GM18951 (cell line): ENCODE measurements around the gene ZNF77.
A peak's percentile ranks its signal among the peaks of the same experiment; 100 is the strongest.
"Not testable (repeated sequence)": the region's sequence is repeated elsewhere in the genome, so short reads cannot be mapped to it uniquely, and the experiment has no call there.

ENCODE experiments used
- POLR2A ChIP-seq: IDR thresholded peaks from 4 replicates; pipeline ENCODE4 v1.6.1; 2011; ENCODE audit warnings: mild to moderate bottlenecking; ENCODE audit not compliant: insufficient read length, insufficient read depth; ENCODE audit errors: extremely low read depth
- in situ Hi-C: fragments of 300-500 bp; cut with MboI; formaldehyde crosslinking; loops from one replicate; pipeline ENCODE4 v1.12.0; 2022; ENCODE audit warnings: low sequenced_read_pairs, mixed read lengths, inconsistent platforms; ENCODE audit not compliant: unreplicated experiment

ZNF77 gene

DNA sequence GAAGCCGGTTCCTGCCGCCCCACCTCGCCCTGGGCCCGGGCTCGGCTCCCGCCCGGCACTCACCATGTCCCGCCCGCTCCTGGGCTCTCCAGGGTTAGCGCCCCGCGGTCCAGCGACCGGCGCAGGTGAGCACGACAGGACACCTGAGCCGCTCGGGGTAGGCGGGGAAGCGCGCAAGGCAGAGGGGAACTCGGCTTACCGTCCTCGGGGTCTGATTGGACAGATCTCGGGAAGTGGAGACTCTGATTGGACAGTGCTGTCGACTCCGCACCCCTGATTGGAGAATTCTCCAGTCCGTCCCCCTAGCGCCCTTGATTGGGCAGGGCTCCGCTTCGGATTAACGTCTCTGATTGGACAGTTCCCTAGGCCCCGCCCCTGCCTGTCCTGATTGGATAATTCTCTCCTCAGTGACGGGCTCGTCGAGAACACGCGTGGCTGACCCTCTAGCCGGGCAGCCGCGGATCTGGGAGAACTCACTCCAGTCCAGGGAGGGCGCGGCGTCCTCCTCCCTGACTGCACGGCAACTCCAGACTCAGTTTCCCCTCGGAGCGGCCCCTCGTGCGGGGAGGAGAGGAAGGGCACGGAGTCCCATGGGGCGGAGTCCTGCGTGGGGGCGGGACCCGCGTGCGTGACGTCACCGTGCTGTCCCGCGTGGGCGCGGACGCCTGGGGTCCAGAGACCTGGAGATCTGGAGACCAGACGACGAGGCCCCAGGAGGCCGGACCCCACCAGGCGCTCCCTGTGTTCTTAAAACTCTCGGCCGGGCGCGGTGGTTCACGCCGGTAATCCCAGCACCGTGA is at the start of gene ZNF77:
ZNF77 (minus strand) TSS at position 197 of the 800 bp plus-strand sequence; CDS start at position 66, 131 bp downstream.
- TF ChIP-seq POLR2A, result peak; percentile 64
- in situ Hi-C loops, result no loop called here

DNA sequence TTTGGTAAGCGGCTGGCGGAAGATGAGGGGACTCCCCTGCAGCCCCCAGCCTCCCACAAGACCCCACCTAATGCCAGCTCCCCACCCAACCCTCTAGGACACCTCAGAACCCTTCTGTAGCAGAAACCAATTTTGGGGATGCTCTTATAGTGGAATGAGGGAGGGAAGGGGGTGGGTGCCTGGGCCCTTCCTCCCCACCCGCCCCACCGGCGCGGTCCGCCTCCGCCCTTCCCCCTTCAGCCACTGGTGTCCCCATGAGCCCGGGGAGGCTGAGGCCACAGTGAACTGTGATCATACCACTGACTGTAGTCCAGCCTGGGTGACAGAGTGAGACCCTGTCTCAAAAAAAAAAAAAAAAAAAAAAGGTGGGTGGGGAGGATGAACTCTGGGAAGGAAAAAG is 48.8 kb upstream of the ZNF77 start:
- TF ChIP-seq POLR2A, result no peak

DNA sequence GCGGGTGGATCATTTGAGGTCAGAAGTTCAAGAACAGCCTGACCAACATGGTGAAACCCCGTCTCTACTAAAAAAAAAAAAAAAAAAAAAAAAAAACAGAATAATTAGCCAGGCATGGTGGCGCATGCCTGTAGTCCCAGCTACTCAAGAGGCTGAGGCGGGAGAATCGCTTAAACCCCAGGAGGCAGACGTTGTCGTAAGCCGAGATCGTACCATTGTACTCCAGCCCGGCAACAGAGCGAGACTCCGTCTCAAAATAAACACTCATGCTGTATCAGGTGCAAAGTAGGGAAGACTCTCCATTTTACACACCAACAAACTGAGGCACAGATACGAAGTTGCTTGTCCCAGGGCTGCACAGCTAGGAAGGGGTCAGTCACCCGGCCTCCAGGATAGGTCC is 48.2 kb upstream of the ZNF77 start:
- in situ Hi-C loops, result no loop called here
- TF ChIP-seq POLR2A, result no peak

More for the DNA sequence above, 48.8 kb upstream of the ZNF77 start:
- in situ Hi-C loops, result no loop called here

DNA sequence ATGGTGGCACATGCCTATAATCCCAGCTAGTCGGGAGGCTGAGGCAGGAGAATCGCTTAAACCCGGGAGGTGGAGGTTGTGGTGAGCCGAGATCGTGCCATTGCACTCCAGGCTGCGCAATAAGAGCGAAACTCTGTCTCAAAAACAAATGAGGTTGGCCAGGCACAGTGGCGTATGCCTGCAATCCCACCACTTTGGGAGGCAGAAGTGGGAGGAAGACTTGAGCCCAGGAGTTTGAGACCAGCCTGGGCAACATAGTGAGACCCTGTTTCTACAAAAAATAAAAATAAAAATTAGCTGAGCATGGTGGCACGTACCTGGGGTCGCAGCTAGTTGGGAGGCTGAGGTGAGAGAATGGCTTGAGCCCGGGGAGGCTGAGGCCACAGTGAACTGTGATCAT is 47.6 kb upstream of the ZNF77 start:
- in situ Hi-C loops, result not testable (repeated sequence)

DNA sequence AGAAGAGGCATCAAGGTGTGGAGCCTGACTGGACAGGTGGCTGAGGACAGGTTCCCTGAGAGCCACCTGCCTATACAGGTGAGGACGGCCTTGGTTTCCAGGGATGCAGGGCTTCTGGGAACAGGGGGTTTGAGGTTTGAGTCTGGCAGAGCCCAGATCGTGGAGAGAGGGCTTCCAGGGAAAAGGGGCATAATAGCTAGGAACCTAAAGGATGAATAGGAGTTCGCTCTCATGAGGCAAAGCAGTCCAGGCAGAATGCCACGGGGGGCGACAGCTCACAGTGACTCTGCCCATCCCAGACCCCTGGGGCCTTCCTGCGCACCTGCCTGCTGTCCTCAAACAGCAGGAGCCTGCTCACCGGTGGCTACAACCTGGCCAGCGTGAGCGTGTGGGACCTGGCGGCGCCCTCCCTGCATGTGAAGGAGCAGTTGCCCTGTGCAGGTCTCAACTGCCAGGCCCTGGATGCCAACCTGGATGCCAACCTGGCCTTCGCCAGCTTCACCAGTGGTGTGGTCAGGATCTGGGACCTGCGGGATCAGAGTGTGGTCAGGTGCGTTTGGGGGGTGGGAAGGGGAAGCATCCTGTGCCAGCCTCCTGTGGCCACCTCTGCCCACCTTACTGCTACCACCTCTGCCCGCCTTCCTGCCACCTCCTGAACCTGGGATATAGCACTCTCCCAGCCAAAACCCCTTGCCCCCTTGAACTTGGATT is 44.6 kb upstream of the ZNF77 start:
- no peak for TF ChIP-seq POLR2A
- in situ Hi-C loops, result no loop called here

DNA sequence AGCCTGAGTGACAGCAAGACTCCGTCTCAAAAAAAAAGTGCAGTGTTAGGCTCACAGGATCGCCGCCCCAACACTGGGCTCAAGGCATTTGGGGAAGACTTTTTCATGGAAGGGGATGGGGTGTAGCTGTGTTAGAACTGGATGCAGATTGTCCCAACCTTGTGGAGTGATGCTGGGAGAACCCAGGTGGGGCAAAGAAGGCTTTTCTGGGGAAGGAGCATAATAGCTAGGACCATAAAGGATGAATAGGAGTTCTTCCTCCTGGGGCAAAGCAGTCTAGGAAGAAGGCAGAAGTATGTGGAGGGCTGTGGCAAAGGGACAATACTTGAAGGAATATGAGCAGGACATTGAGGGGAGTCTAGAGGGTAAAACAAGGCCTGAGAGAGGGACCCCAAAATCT is 43.8 kb upstream of the ZNF77 start:
- no peak for TF ChIP-seq POLR2A
- in situ Hi-C loops, result no loop called here

DNA sequence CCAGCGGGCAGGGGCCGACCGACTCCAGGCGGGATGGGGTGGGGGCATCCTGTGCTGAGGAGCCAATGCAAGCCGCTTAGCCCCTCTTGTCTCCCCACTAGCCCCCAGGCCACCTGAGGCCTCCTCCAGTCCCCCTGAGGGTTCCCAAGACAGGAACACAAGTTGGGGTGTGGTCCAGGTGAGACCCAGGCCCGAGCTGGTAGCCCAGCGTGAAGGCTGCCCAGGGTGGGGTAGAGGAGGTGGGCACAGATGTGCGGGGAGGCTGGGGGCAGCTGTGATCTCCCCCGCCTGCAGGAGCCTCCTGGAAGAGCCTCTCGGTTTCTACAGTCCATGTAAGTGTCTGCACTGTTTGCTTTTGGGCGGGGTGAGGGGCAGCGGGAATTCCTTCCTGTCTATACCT is 43.0 kb upstream of the ZNF77 start:
- TF ChIP-seq POLR2A, result no peak
- in situ Hi-C loops, result no loop called here

DNA sequence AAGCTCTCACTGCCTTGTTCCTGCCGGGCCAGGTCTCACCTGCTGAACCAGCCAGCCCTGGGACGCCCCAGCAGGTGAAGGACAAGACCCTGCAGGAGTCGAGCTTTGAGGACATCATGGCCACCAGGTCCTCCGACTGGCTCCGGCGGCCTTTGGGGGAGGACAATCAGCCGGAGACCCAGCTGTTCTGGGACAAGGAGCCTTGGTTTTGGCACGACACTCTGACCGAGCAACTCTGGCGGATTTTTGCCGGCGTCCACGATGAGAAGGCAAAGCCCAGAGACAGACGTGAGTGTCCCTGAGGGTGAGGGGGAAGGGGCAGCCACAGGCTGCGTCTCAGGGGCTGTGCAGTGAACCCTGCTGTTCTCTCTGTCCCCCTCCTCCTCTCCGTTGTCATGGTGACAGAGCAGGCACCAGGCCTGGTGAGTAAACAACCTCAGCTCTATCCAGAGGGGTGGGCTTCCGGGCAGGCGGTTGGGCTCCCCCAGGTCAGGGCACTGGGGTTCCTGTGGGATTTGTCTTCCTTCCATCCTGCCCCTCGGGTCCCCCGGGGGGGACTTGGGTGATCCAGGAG is 42.3 kb upstream of the ZNF77 start:
- in situ Hi-C loops, result no loop called here
- TF ChIP-seq POLR2A, result no peak

DNA sequence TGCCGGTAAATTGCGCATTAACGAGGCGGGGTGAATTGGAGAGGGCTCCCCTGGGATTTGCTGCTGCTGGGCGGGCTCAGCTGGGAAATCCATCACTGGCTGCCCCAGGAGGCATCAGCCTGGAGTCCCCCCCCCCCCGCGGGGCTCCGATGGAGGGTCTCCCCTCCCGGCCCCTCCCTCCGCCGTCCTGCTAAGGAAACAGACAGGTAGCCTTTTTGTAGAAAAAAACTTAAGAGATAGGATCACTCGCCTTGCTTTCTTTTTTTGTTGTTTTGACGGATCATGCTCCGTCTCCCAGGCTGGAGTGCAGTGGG is 39.4 kb upstream of the ZNF77 start:
- in situ Hi-C loops, result no loop called here
- TF ChIP-seq POLR2A, result no peak

DNA sequence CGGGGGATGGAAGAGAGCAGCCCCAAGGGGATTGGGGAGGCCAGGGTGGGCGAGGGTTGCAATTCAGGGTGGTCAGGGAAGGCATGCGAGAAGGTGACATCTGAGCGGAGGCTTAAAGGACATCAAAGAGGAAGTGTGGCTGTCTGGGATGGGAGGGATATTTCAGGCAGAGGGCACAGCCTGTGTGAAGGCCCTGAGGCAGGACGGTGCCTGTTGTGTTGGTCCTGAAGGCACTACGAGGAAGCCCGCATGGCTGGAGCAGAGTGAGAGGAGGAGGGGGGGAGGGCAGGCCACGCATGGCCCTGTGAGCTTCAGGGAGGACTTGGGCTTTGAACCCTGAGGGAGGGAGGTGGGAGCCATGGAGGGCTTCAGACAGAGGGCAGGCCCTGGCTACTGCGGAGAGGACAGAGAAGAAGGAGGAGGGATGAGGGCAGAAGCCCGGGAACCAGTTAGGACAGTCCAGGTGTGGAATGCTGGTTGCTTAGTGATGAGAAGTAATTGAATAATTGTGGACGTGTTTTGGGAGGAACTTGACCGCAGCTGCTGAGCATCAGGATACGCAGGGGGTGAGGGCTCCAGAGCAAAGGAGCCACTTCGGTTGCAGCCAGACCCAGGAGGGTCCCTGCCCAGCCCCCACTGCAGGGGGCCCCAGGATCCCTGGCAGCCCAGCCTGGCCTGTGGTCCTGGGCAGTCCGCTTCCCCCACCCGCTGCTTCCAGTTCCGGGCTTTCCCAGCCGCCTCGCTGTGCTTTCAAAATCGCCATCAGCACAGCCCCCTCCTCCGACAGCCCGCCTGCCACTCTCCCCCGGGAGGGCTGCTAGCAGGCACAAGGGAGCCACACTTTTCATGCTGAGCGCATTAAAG is 38.8 kb upstream of the ZNF77 start:
- no peak for TF ChIP-seq POLR2A
- in situ Hi-C loops, result no loop called here

DNA sequence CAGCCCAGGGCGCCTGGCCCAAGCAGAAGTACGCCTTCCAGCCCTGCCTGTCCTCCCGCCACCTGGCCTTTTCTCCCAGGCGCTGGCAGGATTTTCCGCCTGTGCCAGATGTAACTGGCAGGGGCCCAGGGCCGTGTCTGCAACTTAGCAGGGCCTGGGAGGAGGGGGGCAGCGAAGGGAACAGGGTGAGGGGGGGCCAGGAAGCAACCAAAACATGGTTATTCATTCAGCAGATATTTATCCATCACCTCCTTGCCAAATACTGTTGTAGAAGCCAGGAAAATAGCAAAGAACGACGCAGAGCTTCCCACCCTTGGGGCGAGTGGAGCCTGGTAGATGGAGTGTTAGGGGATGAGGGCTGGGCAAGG is 38.2 kb upstream of the ZNF77 start:
- in situ Hi-C loops, result no loop called here
- TF ChIP-seq POLR2A, result no peak

DNA sequence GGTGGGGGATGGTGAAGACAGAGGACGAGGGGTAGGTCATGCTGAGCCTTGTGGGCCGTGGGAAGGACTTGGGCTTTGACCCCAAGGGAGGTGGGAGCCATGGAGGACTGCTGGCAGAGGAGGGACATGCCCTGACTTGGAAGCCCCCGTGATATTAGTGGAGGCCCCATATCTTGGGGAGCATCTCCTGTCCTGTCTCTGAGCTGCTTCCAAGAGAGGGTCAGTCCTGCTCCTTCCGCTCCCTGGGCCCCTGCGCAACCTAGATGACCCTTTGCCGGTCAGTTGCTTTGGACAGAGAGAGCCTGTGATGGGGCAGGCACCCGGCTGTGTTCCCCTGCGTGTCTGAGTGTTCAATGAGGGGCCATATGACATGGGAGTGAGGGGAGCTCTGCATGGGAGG is 37.8 kb upstream of the ZNF77 start:
- TF ChIP-seq POLR2A, result no peak
- in situ Hi-C loops, result no loop called here

DNA sequence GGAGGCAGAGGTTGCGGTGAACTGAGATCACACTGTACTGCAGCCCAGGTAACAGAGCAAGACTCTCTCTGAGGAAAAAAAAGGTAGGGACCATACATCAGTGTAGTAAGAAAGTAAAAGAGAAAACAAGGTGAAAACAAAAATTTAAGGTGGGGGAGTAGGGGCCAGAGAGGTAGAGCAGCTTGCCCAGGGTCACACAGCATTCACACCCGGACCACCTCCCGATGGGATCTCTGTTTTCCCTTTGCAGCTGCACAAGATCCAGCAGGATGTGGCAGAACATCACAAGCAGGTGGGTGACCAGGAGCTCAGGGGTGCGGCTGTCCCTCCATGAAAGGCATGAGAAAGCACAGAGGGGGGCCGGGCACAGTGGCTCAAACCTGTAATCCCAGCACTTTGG is 37.1 kb upstream of the ZNF77 start:
- no peak for TF ChIP-seq POLR2A
- in situ Hi-C loops, result no loop called here
